Rectal smooth muscle tissue (tissue), 1 donor: ENCODE data around the gene OR2J2.
"Not testable (repeated sequence)": the region's sequence is repeated elsewhere in the genome, so short reads cannot be mapped to it uniquely, and the experiment has no call there.

ENCODE experiments used
- H3K27ac ChIP-seq: one replicate; pipeline ENCODE4 v1.7.0; 2013; ENCODE audit warnings: low read depth, low read length, inconsistent platforms
- H3K27me3 ChIP-seq: one replicate; pipeline ENCODE4 v1.7.0; 2013; ENCODE audit warnings: low read length; ENCODE audit not compliant: control insufficient read depth, insufficient read depth
- H3K36me3 ChIP-seq: one replicate; pipeline ENCODE4 v1.7.0; 2013; ENCODE audit warnings: low read length; ENCODE audit not compliant: control insufficient read depth, insufficient read depth
- H3K4me1 ChIP-seq: one replicate; pipeline ENCODE4 v1.7.0; 2013; ENCODE audit warnings: low read length; ENCODE audit not compliant: control insufficient read depth, insufficient read depth
- H3K4me3 ChIP-seq: one replicate; pipeline ENCODE4 v1.7.0; 2013; ENCODE audit warnings: low read length
- H3K9ac ChIP-seq: one replicate; pipeline ENCODE4 v1.7.0; 2013; ENCODE audit warnings: low read length

Gene OR2J2

DNA sequence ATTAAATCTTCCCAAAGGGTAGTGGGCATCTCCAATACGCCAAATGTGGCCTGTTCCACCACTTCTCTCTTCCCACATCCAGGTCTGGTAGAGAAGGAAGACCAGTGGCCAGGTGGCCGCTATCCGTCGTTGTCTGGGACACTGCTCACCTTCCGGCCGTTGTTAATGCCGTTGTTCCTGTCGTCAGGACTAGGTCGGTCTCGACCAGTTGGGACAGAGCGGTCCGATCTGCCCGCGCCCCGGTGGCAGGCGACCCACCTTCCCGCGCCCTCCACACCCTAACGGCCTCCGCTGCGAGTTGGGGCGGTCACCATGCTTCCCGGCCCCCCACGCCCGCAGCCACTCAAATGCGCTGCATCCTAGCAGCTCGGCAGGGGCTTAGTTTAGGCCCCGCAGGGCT lies 5.1 kb upstream of the OR2J2 start:
- not testable (repeated sequence) for H3K36me3 ChIP-seq, H3K9ac ChIP-seq, H3K4me1 ChIP-seq, H3K27ac ChIP-seq, H3K27me3 ChIP-seq, H3K4me3 ChIP-seq

- Histone ChIP-seq H3K9ac (no peak overlapping the region), H3K36me3 (no peaks in the 10 kb centered on the region), H3K4me3 (no peak overlapping the region), H3K4me1 (no peaks in the 10 kb centered on the region), H3K27ac (no peak overlapping the region), H3K27me3 (no peaks in the 10 kb centered on the region)
Observed at GRCh38 chr6:29171736-29172135, 1.0 kb downstream of the OR2J2 start.

- H3K9ac ChIP-seq: no peak overlapping the region
- no peaks in the 10 kb centered on the region for H3K4me1 ChIP-seq
- H3K27ac ChIP-seq: no peak overlapping the region
- H3K27me3 ChIP-seq: no peaks in the 10 kb centered on the region
- H3K36me3 ChIP-seq: no peaks in the 10 kb centered on the region
- H3K4me3 ChIP-seq: no peak overlapping the region
Observed at GRCh38 chr6:29183594-29183993, 12.9 kb downstream of the OR2J2 start.

- H3K27me3 ChIP-seq, H3K4me3 ChIP-seq, H3K36me3 ChIP-seq, H3K4me1 ChIP-seq, H3K9ac ChIP-seq, H3K27ac ChIP-seq: not testable (repeated sequence)
Observed at GRCh38 chr6:29188659-29189058, 18.0 kb downstream of the OR2J2 start.

DNA sequence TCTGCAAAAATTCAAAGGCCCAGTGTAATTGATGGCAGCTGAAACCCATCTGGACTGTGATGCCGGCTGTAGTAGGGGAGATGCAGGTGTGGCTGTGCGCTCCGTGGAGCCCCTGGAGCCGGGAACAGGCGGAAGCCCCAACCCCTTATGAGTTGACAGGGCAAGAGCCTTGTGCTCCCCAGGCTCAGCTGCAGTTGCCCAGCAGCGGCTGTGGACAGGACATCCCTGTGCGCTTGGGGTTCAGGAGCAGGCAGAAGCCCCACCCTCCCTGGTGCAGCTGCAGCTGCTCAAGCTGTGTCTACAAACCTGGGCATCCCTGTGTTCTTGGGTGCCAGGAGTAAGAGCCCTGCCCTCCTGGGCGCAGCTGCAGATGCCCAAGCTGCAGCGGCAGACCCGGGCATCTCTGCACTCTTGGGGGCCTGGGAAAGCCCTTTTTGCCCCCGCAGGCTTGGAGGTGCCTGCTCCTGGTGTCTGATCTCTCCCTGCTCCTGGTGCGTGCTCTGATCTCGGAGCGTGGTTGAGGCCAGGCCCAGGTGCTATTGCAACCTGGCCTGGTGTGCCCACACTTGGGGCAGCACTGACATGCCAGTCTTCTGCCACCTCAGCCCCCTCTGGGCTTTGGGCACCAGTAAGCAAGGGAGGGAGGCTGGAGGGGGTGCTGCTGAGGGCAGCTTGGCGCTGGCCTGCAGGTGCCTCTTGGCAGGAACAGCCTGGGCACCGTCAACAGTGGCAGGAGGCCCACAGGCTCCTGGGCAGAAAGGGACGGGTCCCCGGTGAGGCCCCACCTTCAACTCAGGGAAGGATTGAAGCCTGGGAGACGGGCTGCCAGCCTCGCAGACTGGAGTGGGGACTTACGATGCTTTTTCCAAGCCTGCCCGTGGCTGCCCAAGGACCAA lies 30.3 kb downstream of the OR2J2 start:
- H3K4me3 ChIP-seq: no peak overlapping the region
- no peak overlapping the region for H3K27ac ChIP-seq
- no peaks in the 10 kb centered on the region for H3K4me1 ChIP-seq
- H3K27me3 ChIP-seq: no peaks in the 10 kb centered on the region
- no peaks in the 10 kb centered on the region for H3K36me3 ChIP-seq
- H3K9ac ChIP-seq: no peak overlapping the region

- Histone ChIP-seq H3K27ac (no peak overlapping the region), H3K4me1 (no peaks in the 10 kb centered on the region), H3K4me3 (no peak overlapping the region), H3K27me3 (no peaks in the 10 kb centered on the region), H3K36me3 (no peaks in the 10 kb centered on the region), H3K9ac (no peak overlapping the region)
Observed at GRCh38 chr6:29201966-29202365, 31.3 kb downstream of the OR2J2 start.

DNA sequence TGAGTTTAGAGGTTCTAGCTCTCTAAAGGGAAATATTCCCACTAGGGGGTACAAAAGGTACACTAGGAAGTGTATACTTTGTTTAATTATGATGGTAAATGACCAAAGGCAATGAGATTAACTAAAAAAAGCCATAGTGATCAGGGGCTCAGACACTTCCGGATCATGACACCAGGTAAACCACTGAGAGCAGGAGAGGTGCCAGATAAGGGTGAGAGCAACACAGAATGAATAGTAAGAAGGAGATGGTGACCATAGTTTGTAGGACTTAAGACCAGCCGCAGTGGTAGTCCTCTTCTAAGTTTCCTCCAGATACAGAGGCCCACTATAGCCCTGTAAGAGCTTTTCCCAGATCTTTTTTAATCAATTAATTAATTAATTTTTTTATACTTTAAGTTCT lies 40.8 kb downstream of the OR2J2 start:
- Histone ChIP-seq H3K36me3 (no peaks in the 10 kb centered on the region), H3K4me1 (no peaks in the 10 kb centered on the region), H3K27me3 (no peaks in the 10 kb centered on the region), H3K9ac (no peak overlapping the region), H3K27ac (no peak overlapping the region), H3K4me3 (no peak overlapping the region)

GRCh38 chr6:29216528-29216927 lies 45.8 kb downstream of the OR2J2 start:
- no peak overlapping the region for H3K9ac ChIP-seq
- H3K4me1 ChIP-seq: no peaks in the 10 kb centered on the region
- H3K36me3 ChIP-seq: no peaks in the 10 kb centered on the region
- H3K27me3 ChIP-seq: no peaks in the 10 kb centered on the region
- no peak overlapping the region for H3K27ac ChIP-seq
- H3K4me3 ChIP-seq: no peak overlapping the region

- not testable (repeated sequence) for H3K27me3 ChIP-seq, H3K9ac ChIP-seq, H3K4me1 ChIP-seq, H3K36me3 ChIP-seq, H3K4me3 ChIP-seq, H3K27ac ChIP-seq
Observed at GRCh38 chr6:29217242-29217641, 46.5 kb downstream of the OR2J2 start.

GRCh38 chr6:29218056-29218455 lies 47.3 kb downstream of the OR2J2 start:
- H3K36me3 ChIP-seq, H3K4me1 ChIP-seq, H3K27ac ChIP-seq, H3K9ac ChIP-seq, H3K27me3 ChIP-seq, H3K4me3 ChIP-seq: not testable (repeated sequence)
